DMS53 treated with DMSO at 0.1 percent for 48 hours (cell line): ENCODE data around the gene MYO1D.
A peak's percentile ranks its signal among the peaks of the same experiment; 100 is the strongest.
"Not testable (repeated sequence)": the region's sequence is repeated elsewhere in the genome, so short reads cannot be mapped to it uniquely, and the experiment has no call there.

Experiments used
- DNase-seq: peaks from one replicate; lab custom pipeline; 2025; ENCODE audit not compliant: unreplicated experiment; lab: John Stamatoyannopoulos, UW

The MYO1D gene

GRCh38 chr17:32876417-32877163 is at the start of gene MYO1D:
MYO1D (minus strand) TSS chr17:32877124; CDS start chr17:32876872, 252 bp downstream.
- DNase-seq: peak; percentile 26

- no peak for DNase-seq
Measured at GRCh38 chr17:32926183-32926582, 49.3 kb upstream of the MYO1D start.

GRCh38 chr17:32923905-32924304 is 47.0 kb upstream of the MYO1D start:
- not testable (repeated sequence) for DNase-seq

GRCh38 chr17:32921017-32921416 is 44.1 kb upstream of the MYO1D start:
- no peak for DNase-seq

- DNase-seq: no peak
Measured at GRCh38 chr17:32920293-32920692, 43.4 kb upstream of the MYO1D start.

- not testable (repeated sequence) for DNase-seq
Measured at GRCh38 chr17:32919876-32920275, 43.0 kb upstream of the MYO1D start.

- DNase-seq: no peak
Measured at GRCh38 chr17:32917842-32918241, 40.9 kb upstream of the MYO1D start.

- no peak for DNase-seq
Measured at GRCh38 chr17:32917081-32917480, 40.2 kb upstream of the MYO1D start.

- DNase-seq: no peak
Measured at GRCh38 chr17:32916134-32916533, 39.2 kb upstream of the MYO1D start.

- no peak for DNase-seq
Measured at GRCh38 chr17:32915245-32915644, 38.3 kb upstream of the MYO1D start.

GRCh38 chr17:32914181-32914580 is 37.3 kb upstream of the MYO1D start:
- DNase-seq: no peak

- no peak for DNase-seq
Measured at GRCh38 chr17:32913593-32913992, 36.7 kb upstream of the MYO1D start.

GRCh38 chr17:32912218-32912897 is 35.4 kb upstream of the MYO1D start:
- peak; percentile 21 for DNase-seq

GRCh38 chr17:32910769-32911168 is 33.8 kb upstream of the MYO1D start:
- no peak for DNase-seq

GRCh38 chr17:32909787-32910369 is 33.0 kb upstream of the MYO1D start:
- peak; percentile 56 for DNase-seq

GRCh38 chr17:32907583-32907982 is 30.7 kb upstream of the MYO1D start:
- no peak for DNase-seq

- no peak for DNase-seq
Measured at GRCh38 chr17:32904891-32905290, 28.0 kb upstream of the MYO1D start.

GRCh38 chr17:32903774-32904673 is 27.1 kb upstream of the MYO1D start:
- no peak for DNase-seq

GRCh38 chr17:32901743-32902142 is 24.8 kb upstream of the MYO1D start:
- no peak for DNase-seq

- no peak for DNase-seq
Measured at GRCh38 chr17:32899236-32900013, 22.5 kb upstream of the MYO1D start.
